Measurements from ENCODE around the gene ATPAF1.

- TF ChIP-seq CTCF (IDR thresholded peaks at IDR 0.05) = no peak
- TF ChIP-seq POLR2AphosphoS5 (IDR thresholded peaks at IDR 0.05) = no peak
- TF ChIP-seq POLR2A (IDR thresholded peaks at IDR 0.05) = no peak
These were observed 17.7 kb downstream of the ATPAF1 start for GRCh38 chr1:46650491-46650890.

All from stomach (tissue), 4 donors.